ENCODE data around the gene ABLIM1.

DNA sequence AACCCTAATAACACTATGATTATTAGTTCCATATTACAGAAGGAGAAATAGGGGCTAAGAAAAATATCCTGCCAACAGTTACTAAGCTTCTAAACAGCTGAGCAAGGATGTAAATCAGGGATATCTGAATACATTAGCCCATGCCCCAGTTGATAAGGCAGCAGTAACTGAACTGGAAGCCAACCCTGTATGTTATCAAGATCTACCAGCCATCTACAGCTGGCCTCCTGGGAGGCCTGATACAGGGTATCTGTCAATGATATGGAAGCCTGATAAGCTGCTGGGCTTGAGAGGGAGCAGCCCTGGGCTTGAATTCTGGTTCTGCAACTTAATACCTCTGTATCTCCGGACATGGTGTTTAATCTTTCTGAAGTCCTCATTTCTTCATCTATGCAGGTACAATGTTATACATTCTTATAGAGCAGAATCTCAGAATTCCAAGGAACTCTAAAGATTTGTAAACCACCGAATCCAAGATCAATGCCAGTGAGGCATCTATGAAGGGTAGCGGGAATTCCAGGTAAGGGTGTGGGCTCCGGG lies 215.9 kb downstream of the ABLIM1 start:
- TF ChIP-seq EZH2phosphoT487 (IDR thresholded peaks at IDR 0.05; ENCODE audit: unreplicated experiment) (no peak), POLR2AphosphoS5 (IDR thresholded peaks at IDR 0.05; ENCODE audit: low read depth) (no peak), JUNB (IDR thresholded peaks at IDR 0.05; ENCODE audit: unreplicated experiment) (no peak), EZH2 (IDR thresholded peaks at IDR 0.05; ENCODE audit: low read depth, unreplicated experiment) (no peak), CREB1 (CRISPR knock-in tag; IDR thresholded peaks at IDR 0.05; ENCODE audit: low read depth) (no peak), NANOG (IDR thresholded peaks at IDR 0.05; ENCODE audit: borderline replicate concordance) (no peak), ZNF114 (CRISPR knock-in tag; IDR thresholded peaks at IDR 0.05) (no peak), ZNF331 (CRISPR knock-in tag; IDR thresholded peaks at IDR 0.05; ENCODE audit: low read depth) (no peak)
- TF ChIP-seq, protein P1, sequence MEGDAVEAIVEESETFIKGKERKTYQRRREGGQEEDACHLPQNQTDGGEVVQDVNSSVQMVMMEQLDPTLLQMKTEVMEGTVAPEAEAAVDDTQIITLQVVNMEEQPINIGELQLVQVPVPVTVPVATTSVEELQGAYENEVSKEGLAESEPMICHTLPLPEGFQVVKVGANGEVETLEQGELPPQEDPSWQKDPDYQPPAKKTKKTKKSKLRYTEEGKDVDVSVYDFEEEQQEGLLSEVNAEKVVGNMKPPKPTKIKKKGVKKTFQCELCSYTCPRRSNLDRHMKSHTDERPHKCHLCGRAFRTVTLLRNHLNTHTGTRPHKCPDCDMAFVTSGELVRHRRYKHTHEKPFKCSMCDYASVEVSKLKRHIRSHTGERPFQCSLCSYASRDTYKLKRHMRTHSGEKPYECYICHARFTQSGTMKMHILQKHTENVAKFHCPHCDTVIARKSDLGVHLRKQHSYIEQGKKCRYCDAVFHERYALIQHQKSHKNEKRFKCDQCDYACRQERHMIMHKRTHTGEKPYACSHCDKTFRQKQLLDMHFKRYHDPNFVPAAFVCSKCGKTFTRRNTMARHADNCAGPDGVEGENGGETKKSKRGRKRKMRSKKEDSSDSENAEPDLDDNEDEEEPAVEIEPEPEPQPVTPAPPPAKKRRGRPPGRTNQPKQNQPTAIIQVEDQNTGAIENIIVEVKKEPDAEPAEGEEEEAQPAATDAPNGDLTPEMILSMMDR (conservative IDR thresholded peaks at IDR 0.05; ENCODE audit: low read depth in 2 of 2) = no peak
- TF ChIP-seq, protein P2, sequence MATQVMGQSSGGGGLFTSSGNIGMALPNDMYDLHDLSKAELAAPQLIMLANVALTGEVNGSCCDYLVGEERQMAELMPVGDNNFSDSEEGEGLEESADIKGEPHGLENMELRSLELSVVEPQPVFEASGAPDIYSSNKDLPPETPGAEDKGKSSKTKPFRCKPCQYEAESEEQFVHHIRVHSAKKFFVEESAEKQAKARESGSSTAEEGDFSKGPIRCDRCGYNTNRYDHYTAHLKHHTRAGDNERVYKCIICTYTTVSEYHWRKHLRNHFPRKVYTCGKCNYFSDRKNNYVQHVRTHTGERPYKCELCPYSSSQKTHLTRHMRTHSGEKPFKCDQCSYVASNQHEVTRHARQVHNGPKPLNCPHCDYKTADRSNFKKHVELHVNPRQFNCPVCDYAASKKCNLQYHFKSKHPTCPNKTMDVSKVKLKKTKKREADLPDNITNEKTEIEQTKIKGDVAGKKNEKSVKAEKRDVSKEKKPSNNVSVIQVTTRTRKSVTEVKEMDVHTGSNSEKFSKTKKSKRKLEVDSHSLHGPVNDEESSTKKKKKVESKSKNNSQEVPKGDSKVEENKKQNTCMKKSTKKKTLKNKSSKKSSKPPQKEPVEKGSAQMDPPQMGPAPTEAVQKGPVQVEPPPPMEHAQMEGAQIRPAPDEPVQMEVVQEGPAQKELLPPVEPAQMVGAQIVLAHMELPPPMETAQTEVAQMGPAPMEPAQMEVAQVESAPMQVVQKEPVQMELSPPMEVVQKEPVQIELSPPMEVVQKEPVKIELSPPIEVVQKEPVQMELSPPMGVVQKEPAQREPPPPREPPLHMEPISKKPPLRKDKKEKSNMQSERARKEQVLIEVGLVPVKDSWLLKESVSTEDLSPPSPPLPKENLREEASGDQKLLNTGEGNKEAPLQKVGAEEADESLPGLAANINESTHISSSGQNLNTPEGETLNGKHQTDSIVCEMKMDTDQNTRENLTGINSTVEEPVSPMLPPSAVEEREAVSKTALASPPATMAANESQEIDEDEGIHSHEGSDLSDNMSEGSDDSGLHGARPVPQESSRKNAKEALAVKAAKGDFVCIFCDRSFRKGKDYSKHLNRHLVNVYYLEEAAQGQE (IDR thresholded peaks at IDR 0.05; ENCODE audit: unreplicated experiment) = no peak
- TF ChIP-seq, protein P3, sequence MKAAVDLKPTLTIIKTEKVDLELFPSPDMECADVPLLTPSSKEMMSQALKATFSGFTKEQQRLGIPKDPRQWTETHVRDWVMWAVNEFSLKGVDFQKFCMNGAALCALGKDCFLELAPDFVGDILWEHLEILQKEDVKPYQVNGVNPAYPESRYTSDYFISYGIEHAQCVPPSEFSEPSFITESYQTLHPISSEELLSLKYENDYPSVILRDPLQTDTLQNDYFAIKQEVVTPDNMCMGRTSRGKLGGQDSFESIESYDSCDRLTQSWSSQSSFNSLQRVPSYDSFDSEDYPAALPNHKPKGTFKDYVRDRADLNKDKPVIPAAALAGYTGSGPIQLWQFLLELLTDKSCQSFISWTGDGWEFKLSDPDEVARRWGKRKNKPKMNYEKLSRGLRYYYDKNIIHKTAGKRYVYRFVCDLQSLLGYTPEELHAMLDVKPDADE (IDR thresholded peaks at IDR 0.05) = no peak
